ENCODE measurements around the gene CDH4.

GRCh38 chr20:61268024-61268423, 16.0 kb downstream of the CDH4 start:
- no peak for TF ChIP-seq EZH2phosphoT487 (IDR thresholded peaks at IDR 0.05; ENCODE audit: borderline replicate concordance, low read depth, low read length)
- TF ChIP-seq, protein P1, sequence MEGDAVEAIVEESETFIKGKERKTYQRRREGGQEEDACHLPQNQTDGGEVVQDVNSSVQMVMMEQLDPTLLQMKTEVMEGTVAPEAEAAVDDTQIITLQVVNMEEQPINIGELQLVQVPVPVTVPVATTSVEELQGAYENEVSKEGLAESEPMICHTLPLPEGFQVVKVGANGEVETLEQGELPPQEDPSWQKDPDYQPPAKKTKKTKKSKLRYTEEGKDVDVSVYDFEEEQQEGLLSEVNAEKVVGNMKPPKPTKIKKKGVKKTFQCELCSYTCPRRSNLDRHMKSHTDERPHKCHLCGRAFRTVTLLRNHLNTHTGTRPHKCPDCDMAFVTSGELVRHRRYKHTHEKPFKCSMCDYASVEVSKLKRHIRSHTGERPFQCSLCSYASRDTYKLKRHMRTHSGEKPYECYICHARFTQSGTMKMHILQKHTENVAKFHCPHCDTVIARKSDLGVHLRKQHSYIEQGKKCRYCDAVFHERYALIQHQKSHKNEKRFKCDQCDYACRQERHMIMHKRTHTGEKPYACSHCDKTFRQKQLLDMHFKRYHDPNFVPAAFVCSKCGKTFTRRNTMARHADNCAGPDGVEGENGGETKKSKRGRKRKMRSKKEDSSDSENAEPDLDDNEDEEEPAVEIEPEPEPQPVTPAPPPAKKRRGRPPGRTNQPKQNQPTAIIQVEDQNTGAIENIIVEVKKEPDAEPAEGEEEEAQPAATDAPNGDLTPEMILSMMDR (conservative IDR thresholded peaks at IDR 0.05; ENCODE audit: low read length) = no peak

Measured in OCI-LY7 (cell line).